Activated CD4-positive, alpha-beta T cell treated with anti-CD3 and anti-CD28 coated beads, Interleukin-2, amount 50 U/mL, for 4 hours (primary cell): ENCODE measurements around the gene MYL2.

Experiments used
- DNase-seq, 2 experiments: peaks; one replicate each; pipeline ENCODE4 v3.0.0-alpha.2; 2020

MYL2 gene

GRCh38 chr12:110929818-110930217 is 9.4 kb upstream of the MYL2 start:
- no peak for DNase-seq

- DNase-seq = no peak
These were observed 8.3 kb upstream of the MYL2 start for GRCh38 chr12:110928700-110929099.

GRCh38 chr12:110927546-110927945 is 7.2 kb upstream of the MYL2 start:
- no peak for DNase-seq

- DNase-seq = no peak
These were observed 3.4 kb upstream of the MYL2 start for GRCh38 chr12:110923692-110924334.

DNA sequence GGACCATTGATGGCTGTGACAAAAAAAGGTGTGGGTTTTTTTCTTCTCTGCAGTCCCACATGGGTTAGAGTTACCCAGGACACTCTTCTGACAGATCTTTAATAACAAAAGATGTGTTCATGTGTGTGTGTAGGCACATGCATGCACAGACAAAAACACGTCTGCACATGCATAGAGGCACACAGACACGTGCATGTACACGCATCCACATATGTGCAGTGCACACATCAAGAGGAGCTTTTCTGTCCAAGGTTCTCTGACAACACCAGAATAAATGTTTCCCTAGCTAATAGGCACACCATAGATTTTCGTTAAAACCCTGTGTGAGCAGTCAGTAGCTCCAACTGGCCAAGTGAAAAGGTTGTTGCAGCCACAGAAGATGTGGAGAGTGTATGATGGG is 2.8 kb upstream of the MYL2 start:
- no peak for DNase-seq

DNA sequence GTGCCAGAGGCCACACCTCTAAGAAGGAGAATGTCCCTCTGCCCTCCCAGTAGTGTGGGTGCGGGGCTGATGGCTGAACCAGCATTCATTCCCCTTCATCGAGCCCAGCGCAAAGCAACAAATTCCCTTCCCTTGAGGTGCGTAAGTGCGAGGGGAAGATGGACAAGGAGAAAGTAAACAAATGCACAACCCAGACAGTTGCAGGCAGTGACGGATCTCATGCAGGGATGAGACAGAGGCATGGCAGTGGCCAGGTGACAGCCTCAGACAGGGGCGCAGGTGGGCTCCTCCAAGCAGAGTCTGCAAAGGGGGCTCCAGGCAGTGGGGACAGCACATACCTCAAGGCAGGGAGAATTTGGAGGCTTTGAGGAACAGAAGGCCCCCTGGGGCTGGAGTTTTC is 2.3 kb upstream of the MYL2 start:
- DNase-seq = no peak

DNA sequence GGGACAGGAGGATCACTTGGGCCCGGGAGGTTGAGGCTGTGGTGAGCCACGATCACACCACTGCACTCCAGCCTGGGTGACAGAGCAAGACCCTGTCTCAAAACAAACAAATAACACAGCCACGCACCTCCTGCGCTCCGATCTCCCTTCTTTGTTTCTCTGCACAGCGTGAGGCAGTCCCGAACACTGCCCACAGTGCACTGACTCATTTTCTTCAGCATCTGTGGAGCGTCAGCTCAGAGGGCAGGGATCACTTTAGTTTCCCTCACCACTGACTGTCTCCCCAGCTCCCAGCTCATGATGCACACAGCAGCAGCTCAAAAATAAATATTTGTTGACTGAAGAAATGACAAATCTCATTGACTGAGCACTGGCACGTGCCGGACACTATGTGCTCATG is 883 bp upstream of the MYL2 start:
- no peak for DNase-seq

GRCh38 chr12:110919720-110920119 is 659 bp downstream of the MYL2 start:
- no peak for DNase-seq

DNA sequence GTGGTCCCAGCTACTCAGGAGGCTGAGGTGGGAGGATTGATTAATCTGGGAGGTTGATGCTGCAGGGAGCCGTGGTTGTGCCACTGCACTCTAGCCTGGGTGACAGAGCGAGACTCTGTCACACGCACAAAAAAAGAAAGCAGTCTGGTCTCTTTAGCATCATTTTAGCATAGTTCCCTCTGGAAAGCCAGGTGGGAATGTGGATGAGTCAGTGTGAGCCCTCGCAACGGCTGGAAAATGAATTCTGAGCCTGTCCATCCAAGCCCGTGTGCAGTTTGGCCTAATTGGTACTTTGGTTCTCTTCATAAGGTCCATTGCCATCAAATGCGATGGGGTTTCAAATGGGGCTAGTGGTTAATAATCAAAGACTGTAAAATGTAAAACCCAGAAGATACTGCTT is 2.4 kb downstream of the MYL2 start:
- no peak for DNase-seq

DNA sequence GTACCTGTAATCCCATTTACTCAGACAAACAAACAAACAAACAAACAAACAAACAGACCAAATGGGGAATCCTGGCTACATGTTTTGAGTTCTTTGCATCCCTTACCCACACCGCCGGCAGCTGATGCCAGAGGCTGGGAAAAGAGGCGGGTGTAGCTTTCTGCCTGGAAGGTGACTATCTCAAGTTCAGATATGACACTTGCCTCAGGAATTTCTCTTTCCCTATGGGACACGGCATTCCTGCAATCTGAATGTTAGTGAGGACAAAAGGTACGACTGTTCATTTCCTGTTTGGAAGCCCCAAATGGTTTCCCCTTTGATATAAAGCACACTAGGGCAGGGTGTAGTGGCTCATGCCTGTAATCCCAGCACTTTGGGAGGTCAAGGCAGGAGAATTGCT is 2.9 kb downstream of the MYL2 start:
- DNase-seq = no peak

GRCh38 chr12:110916295-110916875 is 4.0 kb downstream of the MYL2 start:
- no peak for DNase-seq

DNA sequence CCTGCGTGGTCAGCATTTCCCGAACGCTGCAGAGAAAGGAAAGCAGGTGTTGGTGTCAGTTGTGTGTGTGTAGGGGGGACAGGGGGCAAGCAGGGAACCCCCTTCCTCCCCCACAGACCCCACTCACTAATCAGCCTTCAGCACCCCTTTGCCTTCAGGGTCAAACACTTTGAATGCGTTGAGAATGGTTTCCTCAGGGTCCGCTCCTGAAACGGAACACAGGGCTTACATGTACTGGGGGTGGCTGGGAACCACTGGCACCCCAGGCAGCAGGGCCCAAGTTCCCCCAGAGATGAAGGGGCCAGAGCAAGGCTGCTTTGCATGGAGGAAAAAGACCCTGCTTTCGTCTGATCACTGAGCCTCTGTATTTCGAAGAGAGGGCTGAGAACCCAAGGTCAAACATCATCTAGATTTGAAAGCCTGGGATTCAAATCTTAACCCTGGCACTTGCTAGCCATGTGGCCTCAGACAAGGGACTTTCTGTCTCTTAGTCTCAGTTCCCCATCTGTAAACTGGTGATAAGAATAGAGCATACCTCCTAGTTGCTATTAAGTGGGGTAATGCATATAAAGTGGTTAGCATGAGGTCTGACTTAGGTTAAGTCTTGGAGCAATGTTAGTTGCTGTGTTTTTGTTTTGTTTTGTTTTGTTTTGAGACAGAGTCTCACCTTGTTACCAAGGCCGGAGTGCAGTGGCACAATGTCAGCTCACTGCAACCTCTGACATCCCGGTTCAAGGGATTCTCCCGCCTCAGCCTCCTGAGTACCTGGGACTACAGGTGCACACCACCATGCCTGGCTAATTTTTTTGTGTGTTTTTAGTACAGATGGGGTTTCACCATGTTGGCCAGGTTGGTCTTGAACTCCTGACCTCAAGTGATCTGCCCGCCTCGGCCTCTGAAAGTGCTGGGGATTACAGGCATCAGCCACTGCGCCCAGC is 7.0 kb downstream of the MYL2 start:
- DNase-seq = no peak

- no peak for DNase-seq
These were observed 8.1 kb downstream of the MYL2 start for GRCh38 chr12:110912263-110912662.

GRCh38 chr12:110908377-110909152 is 11.8 kb downstream of the MYL2 start:
- DNase-seq = no peak

DNA sequence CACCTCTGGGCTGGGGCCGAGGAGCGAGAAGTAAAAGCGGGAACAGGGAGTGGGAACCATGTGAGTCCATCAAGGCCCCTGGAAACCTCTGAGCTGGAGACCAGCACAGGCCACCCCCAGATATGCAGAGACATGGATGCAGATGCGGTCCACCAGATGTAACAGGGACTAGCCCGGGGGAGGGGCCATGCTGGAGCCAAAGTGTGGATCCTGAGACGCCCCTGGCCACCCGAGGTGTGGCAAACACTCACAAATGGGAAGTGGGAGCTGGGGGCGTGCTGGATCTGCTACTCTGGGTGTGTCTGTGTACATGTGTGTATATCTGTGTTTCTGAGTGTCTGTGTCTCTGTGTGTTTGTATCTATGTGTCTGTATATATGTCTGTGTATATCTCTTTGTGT is 12.8 kb downstream of the MYL2 start:
- no peak for DNase-seq

GRCh38 chr12:110906985-110907384 is 13.4 kb downstream of the MYL2 start:
- no peak for DNase-seq

- DNase-seq = no peak
These were observed 13.9 kb downstream of the MYL2 start for GRCh38 chr12:110906516-110906915.

- DNase-seq = no peak
These were observed 14.3 kb downstream of the MYL2 start for GRCh38 chr12:110906083-110906482.

- DNase-seq = no peak
These were observed 16.9 kb downstream of the MYL2 start for GRCh38 chr12:110903511-110903910.

DNA sequence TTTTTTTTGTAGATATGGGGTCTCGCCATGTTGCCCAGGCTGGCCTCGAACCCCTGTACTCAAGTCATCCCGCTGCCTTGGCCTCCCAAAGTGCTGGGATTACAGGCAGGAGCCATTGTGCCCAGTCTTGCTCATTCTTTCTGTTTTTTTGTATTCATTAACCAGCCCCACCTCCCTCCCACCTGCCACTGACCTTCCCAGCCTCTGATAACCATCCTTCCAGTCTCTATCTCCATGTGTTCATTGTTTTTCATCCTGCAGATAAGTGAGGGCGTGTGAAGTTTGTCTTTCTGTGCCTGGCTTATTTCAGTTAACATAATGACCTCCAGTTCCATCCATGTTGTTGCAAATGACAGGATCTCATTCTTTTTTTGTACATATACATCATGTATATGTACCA is 19.0 kb downstream of the MYL2 start:
- no peak for DNase-seq

GRCh38 chr12:110896559-110896958 is 23.8 kb downstream of the MYL2 start:
- DNase-seq = no peak

GRCh38 chr12:110893956-110894355 is 26.4 kb downstream of the MYL2 start:
- no peak for DNase-seq

GRCh38 chr12:110889361-110889760 is 31.0 kb downstream of the MYL2 start:
- DNase-seq = no peak
